Keratinocyte (primary cell): ENCODE measurements around the gene SGIP1. TPM values are rescaled to one million over a fixed set of nuclear protein-coding genes. Genes with fewer than 3 reads are reported as not detected.

Source experiments
- DNase-seq: peaks from one replicate; pipeline ENCODE4 v3.0.0-alpha.2; 2011; ENCODE audit warnings: low read depth, missing footprints, low spot score
- FAIRE-seq: peaks from 2 replicates; lab custom pipeline; 2011; peaks lifted over from hg19 to GRCh38; lab: Jason Lieb, UNC
- H2AFZ ChIP-seq: 2 replicates; pipeline ENCODE4 v1.6.0; 2012; ENCODE audit warnings: low read length, control low read depth, inconsistent platforms; ENCODE audit not compliant: control insufficient read depth
- H3K27ac ChIP-seq: 2 replicates; pipeline ENCODE4 v1.5.1; 2011; ENCODE audit warnings: low read length; ENCODE audit not compliant: control insufficient read depth, insufficient read depth
- H3K27me3 ChIP-seq: 3 replicates; pipeline ENCODE4 v1.6.0; 2011; ENCODE audit warnings: low read length; ENCODE audit not compliant: control insufficient read depth, insufficient read depth; ENCODE audit errors: extremely low read depth
- H3K36me3 ChIP-seq, 2 experiments: 2 replicates in 1 of 2; 3 replicates in 1 of 2; pipeline ENCODE4 v1.5.1; 2011; ENCODE audit warnings: low read length in 2 of 2, mild to moderate bottlenecking in 1 of 2; ENCODE audit not compliant: control insufficient read depth in 2 of 2, insufficient read depth in 2 of 2; ENCODE audit errors: extremely low read depth in 1 of 2
- H3K4me1 ChIP-seq: 3 replicates; pipeline ENCODE4 v1.5.1; 2011; ENCODE audit warnings: low read length; ENCODE audit not compliant: control insufficient read depth, insufficient read depth; ENCODE audit errors: extremely low read depth
- H3K4me2 ChIP-seq: 3 replicates; pipeline ENCODE4 v1.6.0; 2011; ENCODE audit warnings: low read depth, low read length; ENCODE audit not compliant: control insufficient read depth, insufficient read depth; ENCODE audit errors: extremely low read depth
- H3K4me3 ChIP-seq, 3 experiments: fragments of 200-600 bp in 1 of 3; sonication (generic) in 1 of 3; 2 replicates in 2 of 3; 3 replicates in 1 of 3; pipeline ENCODE4 v1.5.1; 2011 to 2016; ENCODE audit warnings: low read length in 3 of 3, mild to moderate bottlenecking in 3 of 3, control low read depth in 2 of 3, inconsistent platforms in 1 of 3, low read depth in 1 of 3, mixed read lengths in 1 of 3, mixed run types in 1 of 3, moderate library complexity in 1 of 3; ENCODE audit not compliant: control insufficient read depth in 2 of 3, insufficient read depth in 2 of 3; ENCODE audit errors: extremely low read depth in 1 of 3
- H3K79me2 ChIP-seq: 2 replicates; pipeline ENCODE4 v1.6.0; 2012; ENCODE audit warnings: low read length; ENCODE audit not compliant: control insufficient read depth, insufficient read depth
- H3K9ac ChIP-seq: 3 replicates; pipeline ENCODE4 v1.6.0; 2011; ENCODE audit warnings: low read length; ENCODE audit not compliant: control insufficient read depth, insufficient read depth; ENCODE audit errors: extremely low read depth
- H3K9me1 ChIP-seq: 3 replicates; pipeline ENCODE4 v1.6.0; 2011; ENCODE audit warnings: low read length; ENCODE audit not compliant: control insufficient read depth, insufficient read depth; ENCODE audit errors: extremely low read depth
- H3K9me3 ChIP-seq: 2 replicates; pipeline ENCODE4 v1.5.1; 2012; ENCODE audit warnings: low read depth, low read length; ENCODE audit not compliant: control insufficient read depth
- H4K20me1 ChIP-seq: 3 replicates; pipeline ENCODE4 v1.6.0; 2011; ENCODE audit warnings: low read length; ENCODE audit not compliant: control insufficient read depth, insufficient read depth; ENCODE audit errors: extremely low read depth
- EZH2 ChIP-seq: IDR thresholded peaks from one replicate; pipeline ENCODE4 v1.6.1; 2012; ENCODE audit warnings: inconsistent platforms, mild to moderate bottlenecking, low read length, moderate library complexity
- dilution Hi-C: fragments of 300-500 bp; cut with MboI; formaldehyde crosslinking; loops from one replicate; pipeline ENCODE4 v1.7.0; 2020; ENCODE audit warnings: low sequenced_read_pairs; ENCODE audit not compliant: extremely low pct_ligation_motif_present
- polyA plus RNA-seq, 5 experiments: library from polyadenylated mRNA; depleted of rRNA in 3 of 5; stranded (reverse) in 3 of 5; stranded (forward) in 1 of 5; unstranded in 1 of 5; fragments of >200 nt; gene quantifications; 1 replicate in 1 of 5; 2 replicates in 3 of 5; 3 replicates in 1 of 5; pipeline versions ENCODE4 v1.2.1 to v1.2.3, GENCODE V29; 2011 to 2012; ENCODE audit warnings: missing spikeins in 2 of 5, low read depth in 1 of 5, low replicate concordance in 1 of 5
- TF ChIP-seq, protein P1 (sequence below), 3 experiments: IDR thresholded peaks in 1 of 3; conservative IDR thresholded peaks in 1 of 3; optimal IDR thresholded peaks in 1 of 3; 2 replicates in 2 of 3; 3 replicates in 1 of 3; pipeline versions ENCODE3 to v1.5.1; 2011; ENCODE audit warnings: low read length in 3 of 3, mild to moderate bottlenecking in 3 of 3, moderate library complexity in 2 of 3, control low read depth in 1 of 3, inconsistent platforms in 1 of 3; ENCODE audit not compliant: insufficient read depth in 2 of 3; ENCODE audit errors: extremely low read depth in 1 of 3

SGIP1 gene
- polyA plus RNA-seq, 1 donor (not counting 4 experiments of a cell fraction or from before 2014, with no cell fraction given) = 0.05 TPM

DNA sequence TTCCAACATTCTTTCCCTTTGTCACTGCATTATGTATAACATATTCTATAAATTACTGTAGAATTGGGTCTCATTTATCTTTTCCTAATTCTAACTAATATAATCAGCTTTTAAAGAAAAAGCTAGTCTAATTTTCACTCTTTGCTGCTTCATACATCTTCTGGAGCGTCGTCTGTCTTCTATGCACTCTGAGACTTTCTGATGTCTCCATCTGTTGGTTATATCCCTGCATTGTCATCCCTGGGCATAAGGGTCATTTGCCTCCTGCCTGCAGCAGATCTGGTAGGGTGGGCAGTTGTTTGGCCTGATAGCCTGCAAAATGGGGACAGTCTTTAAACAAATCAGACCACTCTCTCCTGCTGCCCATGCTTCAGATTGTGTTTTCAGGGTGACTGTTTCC, 177.5 kb downstream of the SGIP1 start:
- no peaks in the 10 kb centered on the region for H3K36me3 ChIP-seq
- H3K27ac ChIP-seq = no peak overlapping the region
- H4K20me1 ChIP-seq = no peaks in the 10 kb centered on the region
- H3K79me2 ChIP-seq = no peaks in the 10 kb centered on the region
- no peaks in the 10 kb centered on the region for H3K9me3 ChIP-seq
- H3K9me1 ChIP-seq = no peaks in the 10 kb centered on the region
- no peak overlapping the region for H3K4me2 ChIP-seq
- no peaks in the 10 kb centered on the region for H3K4me1 ChIP-seq
- H3K9ac ChIP-seq = no peak overlapping the region
- TF ChIP-seq EZH2 = no peak
- TF ChIP-seq, protein P1, sequence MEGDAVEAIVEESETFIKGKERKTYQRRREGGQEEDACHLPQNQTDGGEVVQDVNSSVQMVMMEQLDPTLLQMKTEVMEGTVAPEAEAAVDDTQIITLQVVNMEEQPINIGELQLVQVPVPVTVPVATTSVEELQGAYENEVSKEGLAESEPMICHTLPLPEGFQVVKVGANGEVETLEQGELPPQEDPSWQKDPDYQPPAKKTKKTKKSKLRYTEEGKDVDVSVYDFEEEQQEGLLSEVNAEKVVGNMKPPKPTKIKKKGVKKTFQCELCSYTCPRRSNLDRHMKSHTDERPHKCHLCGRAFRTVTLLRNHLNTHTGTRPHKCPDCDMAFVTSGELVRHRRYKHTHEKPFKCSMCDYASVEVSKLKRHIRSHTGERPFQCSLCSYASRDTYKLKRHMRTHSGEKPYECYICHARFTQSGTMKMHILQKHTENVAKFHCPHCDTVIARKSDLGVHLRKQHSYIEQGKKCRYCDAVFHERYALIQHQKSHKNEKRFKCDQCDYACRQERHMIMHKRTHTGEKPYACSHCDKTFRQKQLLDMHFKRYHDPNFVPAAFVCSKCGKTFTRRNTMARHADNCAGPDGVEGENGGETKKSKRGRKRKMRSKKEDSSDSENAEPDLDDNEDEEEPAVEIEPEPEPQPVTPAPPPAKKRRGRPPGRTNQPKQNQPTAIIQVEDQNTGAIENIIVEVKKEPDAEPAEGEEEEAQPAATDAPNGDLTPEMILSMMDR (optimal IDR thresholded peaks at IDR 0.05 in 1 of 3, IDR thresholded peaks at IDR 0.05 in 1 of 3, conservative IDR thresholded peaks at IDR 0.05 in 1 of 3; ENCODE audit: extremely low read depth in 1 of 3, insufficient read depth in 2 of 3, low read length in 3 of 3) = peak in 2 of 3 experiments; percentile 14 to 53
- dilution Hi-C loops = no loop called here
- no peak overlapping the region for H3K4me3 ChIP-seq
- peaks cover 4% of the 10 kb centered on the region for H3K27me3 ChIP-seq
- DNase-seq (no peak), FAIRE-seq (no peak)
- no peak overlapping the region for H2AFZ ChIP-seq

DNA sequence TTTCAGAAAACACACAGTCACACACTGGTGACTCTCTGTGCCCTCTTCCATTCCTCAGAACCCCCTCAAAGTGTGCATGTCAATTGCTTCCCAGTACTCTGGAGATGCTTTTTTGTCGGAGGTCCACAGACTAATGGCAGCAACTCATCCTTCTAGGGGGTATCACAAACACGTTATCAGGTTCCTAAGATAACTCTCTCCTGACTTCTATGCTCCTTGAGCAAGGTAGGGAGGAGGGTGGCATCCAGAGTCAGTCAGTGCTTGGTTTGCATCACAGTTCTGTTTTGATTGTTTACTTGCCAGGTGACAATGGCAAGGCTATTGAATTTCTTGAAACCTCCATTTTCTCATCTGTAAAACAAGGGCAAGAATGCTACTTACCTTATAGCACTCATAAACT, 178.9 kb downstream of the SGIP1 start:
- no peaks in the 10 kb centered on the region for H3K4me1 ChIP-seq
- DNase-seq (no peak), FAIRE-seq (no peak)
- dilution Hi-C loops = no loop called here
- no peak overlapping the region for H3K9ac ChIP-seq
- no peaks in the 10 kb centered on the region for H3K9me1 ChIP-seq
- H3K79me2 ChIP-seq = no peaks in the 10 kb centered on the region
- no peak overlapping the region for H3K4me2 ChIP-seq
- no peak for TF ChIP-seq EZH2
- TF ChIP-seq, protein P1 (optimal IDR thresholded peaks at IDR 0.05 in 1 of 3, IDR thresholded peaks at IDR 0.05 in 1 of 3, conservative IDR thresholded peaks at IDR 0.05 in 1 of 3; ENCODE audit: extremely low read depth in 1 of 3, insufficient read depth in 2 of 3, low read length in 3 of 3) = no peak
- H3K27me3 ChIP-seq = peaks cover 4% of the 10 kb centered on the region
- no peaks in the 10 kb centered on the region for H3K36me3 ChIP-seq
- no peaks in the 10 kb centered on the region for H3K9me3 ChIP-seq
- no peaks in the 10 kb centered on the region for H4K20me1 ChIP-seq
- H3K27ac ChIP-seq = no peak overlapping the region
- H3K4me3 ChIP-seq = no peak overlapping the region
- no peak overlapping the region for H2AFZ ChIP-seq
